Measurements from ENCODE around the gene HSF4.
A peak's percentile ranks its signal among the peaks of the same experiment; 100 is the strongest.

The HSF4 gene

GRCh38 chr16:67165121-67166078 lies 855 bp downstream of the HSF4 start:
- no peak for FAIRE-seq
- DNase-seq (ENCODE audit: low spot score) = no peak

GRCh38 chr16:67166110-67166547 lies 1.6 kb downstream of the HSF4 start:
- no peak for DNase-seq (ENCODE audit: low spot score)
- FAIRE-seq = no peak

DNA sequence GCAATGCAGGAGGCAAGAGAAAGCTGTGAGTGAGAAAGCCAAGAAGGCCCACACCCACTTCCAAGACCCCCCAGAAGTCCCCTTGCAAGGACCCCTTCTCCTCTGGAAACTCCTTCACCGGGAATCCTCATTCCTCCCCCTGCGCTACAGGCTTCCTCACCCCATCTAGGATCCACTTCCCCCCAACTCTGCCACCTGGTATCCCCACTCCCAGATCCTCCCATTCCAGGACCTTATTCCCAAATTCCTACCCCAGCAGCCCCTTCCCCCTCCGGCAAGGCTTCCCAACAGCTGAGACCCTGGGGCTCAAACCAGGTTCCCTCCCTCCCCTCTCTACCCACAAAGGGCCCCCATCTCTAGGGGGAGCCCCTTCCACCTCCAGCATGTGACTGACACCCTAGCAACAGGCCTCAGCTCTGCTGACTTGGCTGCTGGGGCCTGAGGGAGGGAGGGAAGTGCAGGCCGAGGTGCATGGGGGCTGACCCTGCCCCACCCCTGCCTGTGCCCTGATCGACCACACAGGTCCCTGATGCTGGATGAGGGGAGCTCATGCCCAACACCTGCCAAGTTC lies 2.1 kb downstream of the HSF4 start:
- FAIRE-seq (no peak), DNase-seq (ENCODE audit: low spot score) (no peak)

- DNase-seq (ENCODE audit: low spot score) = no peak
- no peak for FAIRE-seq
Measured at GRCh38 chr16:67167588-67167987, 3.0 kb downstream of the HSF4 start.

- no peak for FAIRE-seq
Measured at GRCh38 chr16:67169011-67169451, 4.5 kb downstream of the HSF4 start.

GRCh38 chr16:67169642-67170167 lies 5.2 kb downstream of the HSF4 start:
- FAIRE-seq (no peak), DNase-seq (ENCODE audit: low spot score) (no peak)

More at GRCh38 chr16:67169011-67169451, 4.5 kb downstream of the HSF4 start:
- no peak for DNase-seq (ENCODE audit: low spot score)

DNA sequence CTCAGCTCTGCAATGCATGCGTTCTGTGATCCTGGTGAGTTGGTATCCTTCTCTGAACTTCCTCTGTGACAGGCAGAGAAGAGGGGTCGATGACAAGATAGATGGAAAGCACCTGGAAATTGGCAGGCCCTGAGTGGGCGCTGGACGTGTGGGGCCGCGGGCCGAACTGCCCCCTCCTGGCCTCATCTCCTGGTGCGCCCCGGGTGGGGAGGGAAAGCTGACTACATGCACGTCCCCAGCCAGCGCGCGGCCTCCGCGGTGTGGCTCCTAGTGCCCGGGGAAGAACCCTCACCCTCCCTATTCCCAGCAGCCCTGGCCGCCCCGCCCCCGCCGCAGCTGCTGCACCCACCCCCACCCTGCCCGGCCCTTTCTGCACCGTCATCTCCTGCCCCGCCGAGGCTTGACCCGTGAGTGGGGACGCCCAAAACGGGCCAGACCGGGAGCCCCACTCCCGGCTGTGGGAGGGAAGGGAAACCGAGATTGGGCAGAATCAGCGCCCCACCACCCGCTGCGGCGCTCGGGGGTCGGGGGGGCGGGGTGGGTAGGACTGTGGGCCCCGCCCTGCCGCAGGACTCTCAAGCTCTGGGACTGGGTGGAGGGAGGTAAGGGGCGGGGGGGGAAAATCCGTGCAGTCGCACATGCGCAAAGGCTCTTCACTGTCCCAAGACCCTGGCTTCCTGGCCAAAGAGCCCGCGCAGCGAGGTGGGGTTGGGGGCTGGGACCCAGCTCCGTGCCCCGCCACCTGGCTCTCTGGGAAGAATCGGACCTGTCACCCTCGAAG lies 5.8 kb downstream of the HSF4 start, which contains the start of gene NOL3:
Gene NOL3, plus strand, starts transcription at position 371 of the 781 bp plus-strand sequence.
- FAIRE-seq = no peak
- peak; percentile 79 for DNase-seq (ENCODE audit: low spot score)

DNA sequence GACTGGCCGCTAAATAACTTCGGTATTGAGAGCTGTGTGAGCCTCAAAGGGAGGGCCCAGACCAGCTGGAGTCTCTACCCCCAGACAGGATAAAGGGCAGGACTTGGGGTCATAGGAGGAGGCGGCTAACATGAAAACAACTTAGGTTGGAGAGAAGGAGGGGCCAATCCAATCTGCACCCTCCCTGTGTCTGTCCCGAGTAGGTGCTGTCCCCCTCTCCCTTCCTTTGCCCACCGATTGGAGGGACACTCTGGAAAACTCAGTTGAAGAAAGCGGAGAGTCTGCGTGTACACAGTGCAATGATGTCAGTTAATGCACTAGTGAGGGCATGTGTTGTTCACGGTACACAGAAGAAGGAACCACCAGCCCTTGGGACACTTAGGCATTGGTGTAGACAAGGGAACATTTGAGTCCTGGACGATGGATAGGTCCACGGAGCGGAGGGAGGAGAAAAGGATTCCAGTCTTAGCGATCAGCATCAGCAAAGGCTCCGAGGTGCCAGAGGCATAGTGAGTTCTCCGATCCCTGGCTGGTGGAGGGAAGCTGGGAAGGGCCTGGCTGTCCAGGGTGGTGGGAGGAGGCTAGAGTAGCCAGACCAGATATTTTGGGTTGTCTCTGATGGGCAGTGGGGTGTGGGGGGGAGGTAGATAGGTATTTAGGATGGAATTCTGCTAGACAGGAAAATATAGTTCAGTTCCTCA lies 6.6 kb downstream of the HSF4 start:
- FAIRE-seq = no peak

DNA sequence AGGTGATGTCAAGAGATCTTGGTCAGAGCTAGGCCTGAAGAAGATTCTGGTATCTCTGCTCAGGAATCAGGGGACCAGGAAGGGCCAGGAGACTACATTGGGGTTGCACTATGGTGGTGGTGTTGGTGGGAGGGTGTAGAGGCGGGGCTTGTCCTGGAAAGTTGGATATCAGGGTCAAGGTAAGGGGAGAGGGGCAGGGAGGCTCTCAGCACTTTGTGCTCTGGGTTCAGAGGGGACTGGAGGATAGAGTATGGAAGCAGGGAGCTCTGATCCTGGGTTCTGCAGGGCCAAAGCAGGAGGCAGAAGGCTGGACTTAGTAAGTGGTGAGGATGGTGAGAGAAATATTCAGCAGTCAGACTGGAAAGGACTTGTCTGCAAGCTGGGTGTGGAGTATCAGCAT lies 8.8 kb downstream of the HSF4 start:
- FAIRE-seq = no peak

More for the DNA sequence above, 6.6 kb downstream of the HSF4 start:
- peak; percentile 37 for DNase-seq (ENCODE audit: low spot score)

DNA sequence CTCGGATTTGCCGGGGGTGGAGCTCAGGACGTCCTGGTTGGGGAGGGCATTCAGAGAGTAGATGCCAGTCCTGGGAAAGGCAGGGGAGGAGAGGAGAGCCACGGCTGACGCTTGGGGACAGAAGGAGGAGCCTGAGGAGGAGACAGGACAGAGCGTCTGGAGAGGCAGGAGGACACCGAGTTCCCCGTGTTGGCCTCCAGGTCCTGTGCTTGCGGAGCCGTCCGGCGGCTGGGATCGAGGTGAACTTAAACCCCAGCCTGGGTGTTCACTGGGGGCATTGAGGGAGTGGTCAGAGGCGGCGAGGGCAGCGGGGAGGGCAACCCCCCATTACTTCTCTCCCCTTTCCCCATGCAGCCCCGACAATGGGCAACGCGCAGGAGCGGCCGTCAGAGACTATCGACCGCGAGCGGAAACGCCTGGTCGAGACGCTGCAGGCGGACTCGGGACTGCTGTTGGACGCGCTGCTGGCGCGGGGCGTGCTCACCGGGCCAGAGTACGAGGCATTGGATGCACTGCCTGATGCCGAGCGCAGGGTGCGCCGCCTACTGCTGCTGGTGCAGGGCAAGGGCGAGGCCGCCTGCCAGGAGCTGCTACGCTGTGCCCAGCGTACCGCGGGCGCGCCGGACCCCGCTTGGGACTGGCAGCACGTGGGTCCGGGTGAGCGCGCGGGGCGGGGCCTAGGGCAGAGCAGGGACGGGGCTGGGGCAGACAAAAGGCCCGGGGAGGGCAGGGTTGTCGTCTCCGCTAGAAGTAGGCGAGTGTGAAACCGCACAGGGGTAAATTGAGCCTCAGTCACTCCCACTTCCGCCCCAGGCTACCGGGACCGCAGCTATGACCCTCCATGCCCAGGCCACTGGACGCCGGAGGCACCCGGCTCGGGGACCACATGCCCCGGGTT lies 9.5 kb downstream of the HSF4 start:
- DNase-seq (ENCODE audit: low spot score) = peak; percentile 71
- FAIRE-seq = no peak

More for the DNA sequence above, 8.8 kb downstream of the HSF4 start:
- no peak for DNase-seq (ENCODE audit: low spot score)

- DNase-seq (ENCODE audit: low spot score) = no peak
- FAIRE-seq = no peak
Measured at GRCh38 chr16:67174706-67175231, 10.2 kb downstream of the HSF4 start.

- no peak for DNase-seq (ENCODE audit: low spot score)
- no peak for FAIRE-seq
Measured at GRCh38 chr16:67176662-67177061, 12.1 kb downstream of the HSF4 start.

DNA sequence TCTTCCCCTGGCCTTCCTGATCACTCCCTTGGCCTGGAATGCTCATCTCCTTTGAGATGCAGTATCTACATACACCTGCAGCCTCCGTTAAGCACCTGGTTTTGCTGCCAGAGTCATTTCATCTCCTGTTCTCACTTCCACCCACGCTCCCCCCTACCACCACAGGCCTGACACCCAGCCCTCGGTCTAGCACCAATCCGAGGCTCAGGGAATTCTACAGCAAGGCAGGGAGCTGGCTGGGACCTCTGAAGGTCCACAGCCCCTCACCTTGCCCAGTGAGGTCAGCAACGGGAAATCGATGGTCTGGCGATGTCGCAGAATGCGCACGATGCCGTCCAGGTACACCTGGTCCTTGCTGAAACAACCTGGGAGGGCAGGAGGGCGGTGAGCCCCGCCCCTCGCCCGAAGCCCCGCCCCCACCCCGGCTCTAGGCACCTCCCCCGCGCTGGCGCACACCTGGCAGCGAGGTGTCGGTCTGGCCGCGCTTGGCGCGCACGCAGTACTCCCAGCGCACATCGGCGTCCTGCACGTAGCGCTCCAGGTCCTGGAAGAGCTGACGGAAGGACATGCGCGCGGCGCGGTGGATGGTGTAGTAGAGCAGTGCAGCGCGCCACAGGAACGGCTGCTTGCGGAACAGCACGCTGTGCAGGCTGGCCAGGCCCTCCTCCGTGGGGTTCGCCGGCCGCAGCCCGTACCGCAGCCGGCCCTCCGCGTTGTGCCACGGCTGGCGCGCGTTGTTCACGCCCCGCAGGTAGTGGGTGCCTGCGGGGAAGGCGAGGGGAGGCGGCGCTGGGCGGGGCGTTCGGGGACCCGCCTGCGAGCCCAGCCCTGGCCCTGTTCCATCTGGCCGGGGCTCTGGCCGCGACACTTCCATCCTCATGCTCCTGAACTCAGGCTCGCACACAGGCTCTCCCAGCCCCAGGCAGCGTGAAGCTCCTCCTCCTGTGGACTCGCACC lies 13.5 kb downstream of the HSF4 start:
- DNase-seq (ENCODE audit: low spot score) (no peak), FAIRE-seq (no peak)

- FAIRE-seq = no peak
- no peak for DNase-seq (ENCODE audit: low spot score)
Measured at GRCh38 chr16:67179421-67180080, 15.0 kb downstream of the HSF4 start.

DNA sequence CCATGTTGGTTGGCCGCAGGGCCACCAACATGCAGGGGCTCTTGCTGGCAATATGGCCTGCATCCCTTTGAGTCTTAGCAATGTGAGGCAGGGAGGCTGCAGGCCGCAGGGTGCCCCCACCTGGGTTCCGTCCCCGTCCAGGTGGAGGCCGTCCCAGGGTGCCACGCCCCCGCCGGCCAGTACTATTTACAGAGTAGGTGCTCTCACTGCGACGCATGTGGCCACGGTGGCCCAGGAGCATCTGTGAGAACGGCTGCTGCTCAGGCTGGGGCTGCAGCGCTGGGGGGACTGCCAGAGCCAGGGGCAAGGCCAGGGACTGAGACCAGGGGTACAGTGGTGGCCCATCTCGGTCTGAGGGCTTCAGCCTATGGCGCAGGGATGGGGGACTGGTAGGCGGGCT lies 15.6 kb downstream of the HSF4 start:
- FAIRE-seq (no peak), DNase-seq (ENCODE audit: low spot score) (no peak)

GRCh38 chr16:67181346-67181745 lies 16.8 kb downstream of the HSF4 start:
- no peak for FAIRE-seq
- DNase-seq (ENCODE audit: low spot score) = no peak

DNA sequence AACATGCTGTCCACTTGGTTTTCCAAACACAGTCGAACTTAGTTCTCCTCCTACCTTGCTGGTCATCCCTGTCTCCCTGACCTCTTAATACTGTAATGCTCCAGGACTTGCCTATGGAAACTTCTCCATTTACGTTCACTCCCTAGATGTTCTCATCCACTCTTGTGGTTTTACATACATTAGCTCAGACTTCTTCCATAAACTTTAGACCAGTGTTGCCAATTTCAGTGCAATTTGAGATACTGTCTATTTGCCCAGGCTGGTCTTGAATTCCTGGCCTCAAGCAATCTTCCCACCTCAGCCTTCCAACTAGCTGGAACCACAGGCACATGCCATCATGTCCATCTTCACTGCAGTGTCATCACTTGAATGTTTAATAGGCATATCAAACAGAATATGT lies 17.7 kb downstream of the HSF4 start:
- DNase-seq (ENCODE audit: low spot score) = no peak
- FAIRE-seq = no peak

GRCh38 chr16:67183284-67183626 lies 18.7 kb downstream of the HSF4 start:
- no peak for FAIRE-seq

More at GRCh38 chr16:67183284-67183626, 18.7 kb downstream of the HSF4 start:
- DNase-seq (ENCODE audit: low spot score) = no peak

Measured in RCC 7860 (cell line).